ENCODE results near the gene TMEM161A. TPM values are rescaled to one million over a fixed set of nuclear protein-coding genes. Genes with fewer than 3 reads are reported as not detected.

TMEM161A gene
- total and polyA plus RNA-seq, 9 of the 15 experiments (the other 6 are each of a cell fraction or from before 2014, with no cell fraction given), result 0.63 to 92.3 (median 38.9) TPM

GRCh38 chr19:19105365-19106055 lies 32.8 kb downstream of the TMEM161A start (continued):
- TF ChIP-seq, protein P1, sequence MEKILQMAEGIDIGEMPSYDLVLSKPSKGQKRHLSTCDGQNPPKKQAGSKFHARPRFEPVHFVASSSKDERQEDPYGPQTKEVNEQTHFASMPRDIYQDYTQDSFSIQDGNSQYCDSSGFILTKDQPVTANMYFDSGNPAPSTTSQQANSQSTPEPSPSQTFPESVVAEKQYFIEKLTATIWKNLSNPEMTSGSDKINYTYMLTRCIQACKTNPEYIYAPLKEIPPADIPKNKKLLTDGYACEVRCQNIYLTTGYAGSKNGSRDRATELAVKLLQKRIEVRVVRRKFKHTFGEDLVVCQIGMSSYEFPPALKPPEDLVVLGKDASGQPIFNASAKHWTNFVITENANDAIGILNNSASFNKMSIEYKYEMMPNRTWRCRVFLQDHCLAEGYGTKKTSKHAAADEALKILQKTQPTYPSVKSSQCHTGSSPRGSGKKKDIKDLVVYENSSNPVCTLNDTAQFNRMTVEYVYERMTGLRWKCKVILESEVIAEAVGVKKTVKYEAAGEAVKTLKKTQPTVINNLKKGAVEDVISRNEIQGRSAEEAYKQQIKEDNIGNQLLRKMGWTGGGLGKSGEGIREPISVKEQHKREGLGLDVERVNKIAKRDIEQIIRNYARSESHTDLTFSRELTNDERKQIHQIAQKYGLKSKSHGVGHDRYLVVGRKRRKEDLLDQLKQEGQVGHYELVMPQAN (IDR thresholded peaks at IDR 0.05; ENCODE audit: borderline replicate concordance), result peak; percentile 87
- no peak for TF ChIP-seq EWSR1 (IDR thresholded peaks at IDR 0.05; ENCODE audit: borderline replicate concordance, low read depth, partially characterized antibody)
- TF ChIP-seq HDGF (IDR thresholded peaks at IDR 0.05), result no peak
- TF ChIP-seq, protein P2, sequence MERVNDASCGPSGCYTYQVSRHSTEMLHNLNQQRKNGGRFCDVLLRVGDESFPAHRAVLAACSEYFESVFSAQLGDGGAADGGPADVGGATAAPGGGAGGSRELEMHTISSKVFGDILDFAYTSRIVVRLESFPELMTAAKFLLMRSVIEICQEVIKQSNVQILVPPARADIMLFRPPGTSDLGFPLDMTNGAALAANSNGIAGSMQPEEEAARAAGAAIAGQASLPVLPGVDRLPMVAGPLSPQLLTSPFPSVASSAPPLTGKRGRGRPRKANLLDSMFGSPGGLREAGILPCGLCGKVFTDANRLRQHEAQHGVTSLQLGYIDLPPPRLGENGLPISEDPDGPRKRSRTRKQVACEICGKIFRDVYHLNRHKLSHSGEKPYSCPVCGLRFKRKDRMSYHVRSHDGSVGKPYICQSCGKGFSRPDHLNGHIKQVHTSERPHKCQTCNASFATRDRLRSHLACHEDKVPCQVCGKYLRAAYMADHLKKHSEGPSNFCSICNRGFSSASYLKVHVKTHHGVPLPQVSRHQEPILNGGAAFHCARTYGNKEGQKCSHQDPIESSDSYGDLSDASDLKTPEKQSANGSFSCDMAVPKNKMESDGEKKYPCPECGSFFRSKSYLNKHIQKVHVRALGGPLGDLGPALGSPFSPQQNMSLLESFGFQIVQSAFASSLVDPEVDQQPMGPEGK (CRISPR knock-in tag; IDR thresholded peaks at IDR 0.05; ENCODE audit: borderline replicate concordance), result no peak
- TF ChIP-seq SPI1 (IDR thresholded peaks at IDR 0.05; ENCODE audit: borderline replicate concordance, low read depth, low read length), result no peak
- TF ChIP-seq E2F3 (CRISPR knock-in tag; IDR thresholded peaks at IDR 0.05), result no peak
- no peak for TF ChIP-seq HDAC3 (IDR thresholded peaks at IDR 0.05; ENCODE audit: borderline replicate concordance, partially characterized antibody)
- no peak for TF ChIP-seq ZEB2 (IDR thresholded peaks at IDR 0.05)
- no peak for TF ChIP-seq RBM14 (IDR thresholded peaks at IDR 0.05; ENCODE audit: borderline replicate concordance, insufficient read depth, low read depth, low read length)
- no peak for TF ChIP-seq SMAD1 (IDR thresholded peaks at IDR 0.05; ENCODE audit: low read depth, low read length, partially characterized antibody)
- TF ChIP-seq, protein P3, sequence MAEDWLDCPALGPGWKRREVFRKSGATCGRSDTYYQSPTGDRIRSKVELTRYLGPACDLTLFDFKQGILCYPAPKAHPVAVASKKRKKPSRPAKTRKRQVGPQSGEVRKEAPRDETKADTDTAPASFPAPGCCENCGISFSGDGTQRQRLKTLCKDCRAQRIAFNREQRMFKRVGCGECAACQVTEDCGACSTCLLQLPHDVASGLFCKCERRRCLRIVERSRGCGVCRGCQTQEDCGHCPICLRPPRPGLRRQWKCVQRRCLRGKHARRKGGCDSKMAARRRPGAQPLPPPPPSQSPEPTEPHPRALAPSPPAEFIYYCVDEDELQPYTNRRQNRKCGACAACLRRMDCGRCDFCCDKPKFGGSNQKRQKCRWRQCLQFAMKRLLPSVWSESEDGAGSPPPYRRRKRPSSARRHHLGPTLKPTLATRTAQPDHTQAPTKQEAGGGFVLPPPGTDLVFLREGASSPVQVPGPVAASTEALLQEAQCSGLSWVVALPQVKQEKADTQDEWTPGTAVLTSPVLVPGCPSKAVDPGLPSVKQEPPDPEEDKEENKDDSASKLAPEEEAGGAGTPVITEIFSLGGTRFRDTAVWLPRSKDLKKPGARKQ (CRISPR knock-in tag; IDR thresholded peaks at IDR 0.05), result no peak
- TF ChIP-seq, protein P4, sequence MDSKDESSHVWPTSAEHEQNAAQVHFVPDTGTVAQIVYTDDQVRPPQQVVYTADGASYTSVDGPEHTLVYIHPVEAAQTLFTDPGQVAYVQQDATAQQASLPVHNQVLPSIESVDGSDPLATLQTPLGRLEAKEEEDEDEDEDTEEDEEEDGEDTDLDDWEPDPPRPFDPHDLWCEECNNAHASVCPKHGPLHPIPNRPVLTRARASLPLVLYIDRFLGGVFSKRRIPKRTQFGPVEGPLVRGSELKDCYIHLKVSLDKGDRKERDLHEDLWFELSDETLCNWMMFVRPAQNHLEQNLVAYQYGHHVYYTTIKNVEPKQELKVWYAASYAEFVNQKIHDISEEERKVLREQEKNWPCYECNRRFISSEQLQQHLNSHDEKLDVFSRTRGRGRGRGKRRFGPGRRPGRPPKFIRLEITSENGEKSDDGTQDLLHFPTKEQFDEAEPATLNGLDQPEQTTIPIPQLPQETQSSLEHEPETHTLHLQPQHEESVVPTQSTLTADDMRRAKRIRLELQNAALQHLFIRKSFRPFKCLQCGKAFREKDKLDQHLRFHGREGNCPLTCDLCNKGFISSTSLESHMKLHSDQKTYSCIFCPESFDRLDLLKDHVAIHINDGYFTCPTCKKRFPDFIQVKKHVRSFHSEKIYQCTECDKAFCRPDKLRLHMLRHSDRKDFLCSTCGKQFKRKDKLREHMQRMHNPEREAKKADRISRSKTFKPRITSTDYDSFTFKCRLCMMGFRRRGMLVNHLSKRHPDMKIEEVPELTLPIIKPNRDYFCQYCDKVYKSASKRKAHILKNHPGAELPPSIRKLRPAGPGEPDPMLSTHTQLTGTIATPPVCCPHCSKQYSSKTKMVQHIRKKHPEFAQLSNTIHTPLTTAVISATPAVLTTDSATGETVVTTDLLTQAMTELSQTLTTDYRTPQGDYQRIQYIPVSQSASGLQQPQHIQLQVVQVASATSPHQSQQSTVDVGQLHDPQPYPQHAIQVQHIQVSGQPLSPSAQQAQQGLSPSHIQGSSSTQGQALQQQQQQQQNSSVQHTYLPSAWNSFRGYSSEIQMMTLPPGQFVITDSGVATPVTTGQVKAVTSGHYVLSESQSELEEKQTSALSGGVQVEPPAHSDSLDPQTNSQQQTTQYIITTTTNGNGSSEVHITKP (IDR thresholded peaks at IDR 0.05; ENCODE audit: partially characterized antibody), result no peak
- no peak for TF ChIP-seq GABPB2 (CRISPR knock-in tag; conservative IDR thresholded peaks at IDR 0.05)
- TF ChIP-seq TRIM24 (IDR thresholded peaks at IDR 0.05), result peak in 1 of 2 experiments; percentile 53; a peak in 2 of 4 replicates
- no peak for TF ChIP-seq KLF13 (tag; IDR thresholded peaks at IDR 0.05; ENCODE audit: borderline replicate concordance, low read depth)
- no peak for TF ChIP-seq NR2F6 (CRISPR knock-in tag; IDR thresholded peaks at IDR 0.05)
- 0 out of 2 replicates have a peak, but pooled peaks have one; percentile 34 for TF ChIP-seq FOXP1 (CRISPR knock-in tag; IDR thresholded peaks at IDR 0.05)
- no peak for TF ChIP-seq MIER1 (IDR thresholded peaks at IDR 0.05; ENCODE audit: low read depth)
- TF ChIP-seq RBM15 (IDR thresholded peaks at IDR 0.05; ENCODE audit: insufficient read depth, low read length), result no peak
